ENCODE results near the gene ACTRT2. TPM values are rescaled to one million over a fixed set of nuclear protein-coding genes. Genes with fewer than 3 reads are reported as not detected.

ACTRT2 gene
- total RNA-seq, 1 experiment from 2014 or later, result not detected

DNA sequence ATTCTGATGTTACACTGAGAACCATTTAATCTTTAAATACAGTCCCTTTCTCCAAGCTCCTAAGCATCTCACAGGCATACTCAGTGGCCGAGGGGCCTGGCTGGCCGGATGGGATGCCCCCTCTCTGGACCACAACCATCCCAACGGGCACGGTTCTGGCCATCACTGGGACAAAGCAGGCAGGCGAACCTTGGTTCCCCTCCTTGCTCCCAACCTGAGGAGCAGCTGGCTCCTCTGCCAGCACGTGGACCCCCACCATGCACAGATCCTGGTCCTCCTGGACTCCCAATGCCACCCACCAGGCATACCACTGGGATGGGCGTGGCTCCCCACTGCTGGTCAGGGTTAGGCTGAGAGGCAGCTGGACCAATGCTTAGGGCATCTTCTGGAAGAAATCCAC lies 27.9 kb downstream of the ACTRT2 start:
- Mint-ChIP-seq H3K27me3 (ENCODE audit: low read depth) (peaks cover 9% of the 10 kb centered on the region), H3K36me3 (ENCODE audit: insufficient read depth in 1 of 3, low read depth in 3 of 3) (peaks cover 0 to 17% (median 0%) of the 10 kb centered on the region in 3 experiments; a peak in 3 of 7 replicates), H3K4me3 (no peak overlapping the region), H3K4me1 (no peaks in the 10 kb centered on the region), H3K27ac (no peak overlapping the region), H3K9me3 (peaks cover 4 to 56% of the 10 kb centered on the region in 2 experiments)
- Histone ChIP-seq H2AFZ (ENCODE audit: low read length) (no peak overlapping the region), H3K23me2 (ENCODE audit: insufficient read length, low read depth, low read length, poor library complexity, severe bottlenecking) (no peaks in the 10 kb centered on the region), H4K5ac (ENCODE audit: insufficient read length, low read depth, low read length) (no peak overlapping the region), H3K79me2 (ENCODE audit: insufficient read depth, low read length) (no peaks in the 10 kb centered on the region), H3K9ac (ENCODE audit: extremely low read depth, insufficient read length, low read length) (no peak overlapping the region), H3K23ac (ENCODE audit: insufficient read length, low read depth, low read length) (no peak overlapping the region), H3K9me3 (ENCODE audit: control insufficient read depth, low read depth, low read length) (peaks cover 21% of the 10 kb centered on the region), H3K27ac (ENCODE audit: insufficient read length, low read depth, low read length) (no peak overlapping the region), H4K20me1 (ENCODE audit: control insufficient read depth, insufficient read depth, insufficient read length) (no peaks in the 10 kb centered on the region), H2BK120ac (ENCODE audit: low read depth, low read length, poor library complexity, severe bottlenecking) (no peak overlapping the region), H3K27me3 (ENCODE audit: insufficient read depth, low read length) (no peaks in the 10 kb centered on the region), H2BK5ac (ENCODE audit: insufficient read length, low read length) (no peak overlapping the region), H3K4me2 (ENCODE audit: insufficient read depth, insufficient read length, low read length) (no peak overlapping the region), H4K8ac (replicated peaks; ENCODE audit: insufficient read length, low read depth, low read length) (no peak overlapping the region), H2BK12ac (ENCODE audit: insufficient read length, low read depth, low read length) (no peak overlapping the region), H4K91ac (ENCODE audit: insufficient read length, low read depth, low read length) (no peak overlapping the region), H3T11ph (ENCODE audit: low read length) (no peak overlapping the region), H2AK5ac (ENCODE audit: insufficient read length, low read length) (no peak overlapping the region), H3K14ac (ENCODE audit: insufficient read depth, low read length) (no peak overlapping the region), H3K18ac (ENCODE audit: insufficient read length, low read depth, low read length) (no peak overlapping the region), H2BK15ac (ENCODE audit: low read depth, low read length) (no peak overlapping the region), H3K4ac (ENCODE audit: low read depth, low read length) (no peak overlapping the region), H3K4me1 (ENCODE audit: insufficient read depth, low read length) (no peaks in the 10 kb centered on the region), H3K79me1 (ENCODE audit: insufficient read depth, low read depth, low read length, poor library complexity, severe bottlenecking) (no peaks in the 10 kb centered on the region), H3K56ac (ENCODE audit: insufficient read length, low read depth, low read length) (no peak overlapping the region), H2BK20ac (ENCODE audit: low read depth, low read length, poor library complexity, severe bottlenecking) (no peak overlapping the region)
- no CpG with 5 or more reads among the region's 7 CpGs for WGBS (ENCODE audit: extremely low coverage, insufficient read length, low lambda C conversion rate)
- TF ChIP-seq CTCF (conservative IDR thresholded peaks at IDR 0.05), result no peak
- DNase-seq, result peak; percentile 14
